Type B pancreatic cell (in vitro differentiated cells): ENCODE data around the gene EIF3I. TPM values are rescaled to one million over a fixed set of nuclear protein-coding genes. Genes with fewer than 3 reads are reported as not detected.

ENCODE experiments used
- DNase-seq: peaks from one replicate; pipeline ENCODE4 v3.0.0; 2021; ENCODE audit warnings: mixed read lengths; ENCODE audit not compliant: unreplicated experiment; ENCODE audit errors: extremely low spot score
- H3K27ac Mint-ChIP-seq: 2 replicates; pipeline ENCODE4 v1.8.0; 2021; ENCODE audit warnings: mild to moderate bottlenecking, mixed read lengths
- H3K27me3 Mint-ChIP-seq: 2 replicates; pipeline ENCODE4 v1.8.0; 2021; ENCODE audit warnings: mixed read lengths
- H3K36me3 Mint-ChIP-seq: 2 replicates; pipeline ENCODE4 v1.8.0; 2021; ENCODE audit warnings: mixed read lengths
- H3K4me1 Mint-ChIP-seq: one replicate; pipeline ENCODE4 v1.8.0; 2021; ENCODE audit warnings: mixed read lengths; ENCODE audit not compliant: unreplicated experiment
- H3K4me3 Mint-ChIP-seq: 2 replicates; pipeline ENCODE4 v1.8.0; 2021; ENCODE audit warnings: mild to moderate bottlenecking, mixed read lengths
- H3K9me3 Mint-ChIP-seq: 2 replicates; pipeline ENCODE4 v1.8.0; 2021; ENCODE audit warnings: mixed read lengths
- total RNA-seq: library from RNA; stranded (reverse); gene quantifications from 2 replicates; pipeline ENCODE4 v1.2.1, GENCODE V29; 2021; ENCODE audit warnings: low replicate concordance
- TF ChIP-seq, protein P1 (sequence below): fragments of 200-600 bp; sonication (generic); conservative IDR thresholded peaks from 2 replicates; pipeline ENCODE4 v1.5.0; 2021; ENCODE audit warnings: antibody characterized with exemption, mild to moderate bottlenecking

Gene EIF3I
- total RNA-seq, 1 donor from 2014 or later: 179 TPM

DNA sequence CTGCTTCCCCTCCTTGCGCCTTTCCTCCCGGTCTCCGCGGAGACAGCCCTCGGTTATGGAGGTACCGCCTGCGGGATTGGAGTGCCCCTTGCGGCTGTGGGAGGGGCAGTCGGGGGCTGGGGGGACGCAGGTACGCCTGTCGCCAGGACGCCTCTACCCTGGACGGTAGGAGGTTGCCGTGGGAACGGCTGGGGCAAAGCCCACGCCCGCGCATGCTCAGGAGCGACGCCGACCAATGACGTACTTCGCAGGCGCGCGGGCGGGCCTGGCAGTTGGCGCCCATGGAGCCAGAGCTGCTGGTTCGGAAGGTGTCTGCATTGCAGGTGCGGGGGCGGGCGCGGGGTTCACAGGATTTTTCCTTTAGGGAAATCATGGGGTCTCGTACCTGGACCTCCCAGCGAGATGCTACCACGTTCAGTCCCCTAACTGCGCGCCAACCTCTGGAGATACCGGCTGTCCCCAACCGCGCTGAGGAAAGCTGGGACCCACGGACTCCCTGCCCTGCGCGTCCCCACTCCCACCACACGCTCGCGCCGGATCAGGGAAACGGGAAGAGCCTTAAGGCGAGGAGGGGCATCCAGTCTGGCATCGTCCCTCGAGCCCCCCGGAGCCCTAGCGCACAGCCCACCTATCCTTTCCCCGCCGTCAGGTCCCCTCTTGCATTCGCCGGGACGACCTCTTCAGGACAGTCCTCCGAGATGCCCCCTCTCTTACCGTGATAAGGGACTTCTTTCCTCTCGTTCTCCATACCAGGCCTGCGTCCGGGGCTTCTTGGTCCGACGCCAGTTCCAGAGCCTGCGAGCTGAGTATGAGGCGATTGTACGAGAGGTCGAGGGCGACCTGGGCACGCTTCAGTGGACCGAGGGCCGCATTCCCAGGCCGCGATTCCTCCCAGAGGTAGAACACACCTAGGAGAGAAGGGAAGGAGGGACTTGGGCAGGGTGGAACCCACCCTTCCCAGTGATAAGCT is 16.5 kb upstream of the EIF3I start, which contains the start of gene IQCC:
IQCC (plus strand) TSS at position 271 of the 970 bp plus-strand sequence; CDS start at position 282, 11 bp downstream.
- TF ChIP-seq, protein P1, sequence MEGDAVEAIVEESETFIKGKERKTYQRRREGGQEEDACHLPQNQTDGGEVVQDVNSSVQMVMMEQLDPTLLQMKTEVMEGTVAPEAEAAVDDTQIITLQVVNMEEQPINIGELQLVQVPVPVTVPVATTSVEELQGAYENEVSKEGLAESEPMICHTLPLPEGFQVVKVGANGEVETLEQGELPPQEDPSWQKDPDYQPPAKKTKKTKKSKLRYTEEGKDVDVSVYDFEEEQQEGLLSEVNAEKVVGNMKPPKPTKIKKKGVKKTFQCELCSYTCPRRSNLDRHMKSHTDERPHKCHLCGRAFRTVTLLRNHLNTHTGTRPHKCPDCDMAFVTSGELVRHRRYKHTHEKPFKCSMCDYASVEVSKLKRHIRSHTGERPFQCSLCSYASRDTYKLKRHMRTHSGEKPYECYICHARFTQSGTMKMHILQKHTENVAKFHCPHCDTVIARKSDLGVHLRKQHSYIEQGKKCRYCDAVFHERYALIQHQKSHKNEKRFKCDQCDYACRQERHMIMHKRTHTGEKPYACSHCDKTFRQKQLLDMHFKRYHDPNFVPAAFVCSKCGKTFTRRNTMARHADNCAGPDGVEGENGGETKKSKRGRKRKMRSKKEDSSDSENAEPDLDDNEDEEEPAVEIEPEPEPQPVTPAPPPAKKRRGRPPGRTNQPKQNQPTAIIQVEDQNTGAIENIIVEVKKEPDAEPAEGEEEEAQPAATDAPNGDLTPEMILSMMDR: peak; percentile 1
- peaks cover 22% of the 10 kb centered on the region for H3K4me1 Mint-ChIP-seq
- no peaks in the 10 kb centered on the region for H3K27me3 Mint-ChIP-seq
- peak within 1 kb of the TSS; percentile 92 for H3K4me3 Mint-ChIP-seq
- DNase-seq: peak; percentile 89
- H3K36me3 Mint-ChIP-seq: no peaks in the 10 kb centered on the region
- peak within 1 kb of the TSS; percentile 83 for H3K27ac Mint-ChIP-seq
- H3K9me3 Mint-ChIP-seq: no peaks in the 10 kb centered on the region

DNA sequence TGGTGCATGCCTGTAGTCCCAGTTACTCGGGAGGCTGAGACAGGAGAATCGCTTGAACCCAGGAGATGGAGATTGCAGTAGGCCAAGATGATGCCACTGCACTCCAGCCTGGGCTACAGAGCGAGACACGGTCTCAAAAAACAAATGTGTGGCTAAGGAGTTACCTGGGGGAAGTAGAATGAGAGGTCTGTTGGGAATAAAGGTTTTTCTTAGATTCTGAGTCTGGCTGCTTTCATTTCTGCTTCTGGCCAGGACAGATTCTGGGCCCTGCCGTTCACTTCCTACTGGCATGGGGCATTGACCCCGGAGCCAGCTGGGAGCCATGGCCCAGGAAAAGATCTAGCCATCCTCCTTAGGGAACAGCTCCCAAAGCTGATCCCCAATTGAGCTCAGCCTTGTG is 13.7 kb upstream of the EIF3I start:
- TF ChIP-seq, protein P1: no peak
- no peaks in the 10 kb centered on the region for H3K27me3 Mint-ChIP-seq
- H3K36me3 Mint-ChIP-seq: no peaks in the 10 kb centered on the region
- peak overlapping the region; percentile 14 for H3K4me3 Mint-ChIP-seq
- no peak for DNase-seq
- H3K9me3 Mint-ChIP-seq: no peaks in the 10 kb centered on the region
- peak overlapping the region; percentile 77 for H3K27ac Mint-ChIP-seq
- peaks cover 8% of the 10 kb centered on the region for H3K4me1 Mint-ChIP-seq

DNA sequence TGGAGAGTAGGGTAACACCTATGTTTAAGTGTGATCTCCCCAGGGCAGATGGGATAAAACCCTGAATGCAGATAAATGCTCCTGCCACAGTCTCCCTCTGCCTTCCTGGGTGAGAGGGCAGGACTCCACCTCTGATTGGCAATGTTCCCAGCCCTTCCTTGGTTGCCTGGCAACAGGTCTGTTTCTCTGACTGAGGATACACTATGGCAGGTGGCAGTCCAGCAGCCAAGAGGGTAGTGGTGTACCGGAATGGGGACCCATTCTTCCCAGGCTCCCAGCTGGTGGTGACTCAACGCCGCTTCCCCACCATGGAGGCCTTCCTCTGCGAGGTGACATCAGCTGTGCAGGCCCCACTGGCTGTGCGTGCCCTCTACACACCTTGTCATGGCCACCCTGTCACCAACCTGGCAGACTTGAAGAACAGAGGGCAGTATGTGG is 13.3 kb upstream of the EIF3I start, which contains the start of gene DCDC2B:
DCDC2B (plus strand) TSS at position 199 of the 438 bp plus-strand sequence; CDS start at position 204, 5 bp downstream.
- H3K9me3 Mint-ChIP-seq: no peaks in the 10 kb centered on the region
- peak within 1 kb of the TSS; percentile 77 for H3K27ac Mint-ChIP-seq
- H3K27me3 Mint-ChIP-seq: no peaks in the 10 kb centered on the region
- H3K4me1 Mint-ChIP-seq: peaks cover 8% of the 10 kb centered on the region
- DNase-seq: no peak
- H3K36me3 Mint-ChIP-seq: no peaks in the 10 kb centered on the region
- peak within 1 kb of the TSS; percentile 14 for H3K4me3 Mint-ChIP-seq
- TF ChIP-seq, protein P1: no peak

DNA sequence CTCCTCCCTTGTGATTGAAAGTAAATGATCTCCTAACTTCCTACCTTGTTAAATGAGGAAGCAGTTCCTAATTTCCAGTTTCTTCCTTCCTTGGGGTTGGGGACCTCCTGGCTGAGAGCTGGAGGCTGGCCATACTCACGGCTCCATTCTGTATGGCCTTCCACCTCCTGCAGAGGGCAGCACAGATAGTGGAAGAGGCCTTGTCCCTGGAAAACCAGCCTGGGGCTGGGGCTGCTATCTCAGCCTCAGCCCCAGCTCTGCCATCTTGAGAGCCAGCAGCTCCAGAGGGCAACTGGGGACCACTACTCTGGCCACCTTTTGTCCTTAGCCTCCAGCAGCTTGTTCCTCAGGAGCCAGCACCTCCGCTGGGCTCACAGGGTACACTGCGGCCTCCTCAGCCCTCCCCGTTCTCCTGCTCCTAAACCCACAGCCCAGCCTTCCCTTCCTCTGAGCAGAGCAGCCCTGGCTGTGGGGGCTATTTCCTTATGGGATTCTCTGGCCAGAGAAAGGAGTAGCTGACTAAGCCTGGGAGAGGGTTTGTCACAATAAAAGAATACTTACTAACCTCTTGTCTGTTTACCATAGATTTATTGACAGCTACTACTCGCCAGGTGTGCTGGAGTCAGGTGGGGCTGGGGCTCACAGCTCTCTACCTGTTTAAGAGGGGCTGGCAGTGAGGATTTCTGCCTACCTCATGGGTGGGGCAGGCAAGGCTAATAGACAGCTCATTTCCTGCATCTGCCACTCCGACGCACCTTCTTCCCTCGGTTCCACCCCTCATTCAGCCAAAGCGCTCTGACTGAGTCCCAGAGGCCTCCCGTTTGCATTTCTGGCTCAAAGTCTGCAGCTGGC is 6.4 kb upstream of the EIF3I start:
- DNase-seq: no peak
- Mint-ChIP-seq H3K4me1 (peaks cover 12% of the 10 kb centered on the region), H3K4me3 (peak overlapping the region; percentile 4), H3K9me3 (no peaks in the 10 kb centered on the region), H3K36me3 (peaks cover 3% of the 10 kb centered on the region), H3K27ac (peak overlapping the region; percentile 56), H3K27me3 (no peaks in the 10 kb centered on the region)
- TF ChIP-seq, protein P1: peak; percentile 83

DNA sequence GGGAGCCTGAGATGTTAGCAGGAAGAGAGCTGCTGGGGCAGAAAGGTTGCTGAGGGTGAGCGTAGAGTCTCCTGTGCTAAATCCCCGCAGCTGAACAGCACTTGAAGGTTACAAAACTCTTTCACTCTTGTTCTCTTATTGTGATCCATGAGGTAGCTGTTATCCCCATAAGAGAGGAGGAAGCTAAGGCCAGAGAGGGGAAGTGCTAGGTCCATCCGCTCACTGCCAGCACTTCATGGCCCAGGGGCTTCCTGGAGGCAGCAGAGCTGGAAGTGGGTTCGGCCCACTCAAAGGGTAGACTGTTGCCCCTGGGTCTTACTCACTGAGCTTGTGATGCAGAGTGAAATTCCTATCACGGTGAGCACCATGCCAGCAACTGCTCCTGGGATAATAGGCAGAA is 5.6 kb upstream of the EIF3I start:
- TF ChIP-seq, protein P1: no peak
- Mint-ChIP-seq H3K4me3 (no peak overlapping the region), H3K4me1 (peaks cover 17% of the 10 kb centered on the region), H3K27me3 (no peaks in the 10 kb centered on the region), H3K27ac (peak overlapping the region; percentile 39), H3K9me3 (no peaks in the 10 kb centered on the region), H3K36me3 (peaks cover 3% of the 10 kb centered on the region)
- DNase-seq: no peak
